HG03095 (cell line): Measurements from ENCODE around the gene SPPL2B.
"Not testable (repeated sequence)": the region's sequence is repeated elsewhere in the genome, so short reads cannot be mapped to it uniquely, and the experiment has no call there.

ENCODE experiments used
- ATAC-seq: cut with Tn5 transposase; IDR thresholded peaks from one replicate; pipeline ENCODE4 v1.9.1; 2021; ENCODE audit warnings: moderate library complexity; ENCODE audit not compliant: unreplicated experiment

SPPL2B gene

DNA sequence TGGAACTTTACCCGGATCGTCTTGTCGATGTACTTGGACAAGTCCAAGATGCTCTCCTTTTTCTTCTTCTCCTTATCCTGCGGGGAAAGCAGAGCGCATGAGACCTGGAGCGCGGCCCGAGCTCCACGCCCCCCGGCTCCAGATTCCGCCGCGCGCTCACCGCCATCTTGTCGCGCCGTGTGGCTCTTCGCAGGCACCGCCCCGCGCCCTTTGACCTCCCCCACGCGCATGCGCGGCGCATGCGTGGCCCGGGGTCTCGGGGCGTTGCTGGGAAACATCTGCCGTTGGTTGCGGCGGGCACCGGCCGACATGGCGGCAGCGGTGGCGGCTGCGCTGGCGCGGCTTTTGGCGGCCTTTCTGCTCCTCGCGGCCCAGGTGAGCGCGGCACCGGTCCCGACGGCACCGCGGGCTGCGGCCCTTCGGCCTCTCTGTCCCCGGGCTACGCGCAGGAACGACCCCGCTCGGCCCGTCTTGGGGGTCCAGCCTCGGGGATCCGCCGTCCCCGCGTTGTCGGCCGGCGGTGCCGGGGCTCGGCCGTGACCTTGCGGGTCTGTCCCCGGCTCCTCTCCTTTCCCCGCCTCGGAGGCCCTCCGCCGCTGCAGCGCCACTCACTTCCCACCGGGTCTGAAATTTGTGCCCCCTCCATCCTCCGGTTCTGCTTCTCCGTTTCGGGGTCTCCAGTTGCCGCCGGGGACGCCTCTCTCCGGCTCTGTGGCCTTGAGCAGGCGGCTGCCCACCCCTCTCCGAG, at the start of gene SPPL2B, which contains the start of gene LSM7:
Gene SPPL2B, plus strand, starts transcription at position 284 of the 748 bp plus-strand sequence. Its CDS starts 26 bp downstream, at position 310.
Gene LSM7, minus strand, starts transcription at position 186 of the 748 bp plus-strand sequence. Its CDS starts 20 bp downstream, at position 166.
- peak; percentile 34 for ATAC-seq

DNA sequence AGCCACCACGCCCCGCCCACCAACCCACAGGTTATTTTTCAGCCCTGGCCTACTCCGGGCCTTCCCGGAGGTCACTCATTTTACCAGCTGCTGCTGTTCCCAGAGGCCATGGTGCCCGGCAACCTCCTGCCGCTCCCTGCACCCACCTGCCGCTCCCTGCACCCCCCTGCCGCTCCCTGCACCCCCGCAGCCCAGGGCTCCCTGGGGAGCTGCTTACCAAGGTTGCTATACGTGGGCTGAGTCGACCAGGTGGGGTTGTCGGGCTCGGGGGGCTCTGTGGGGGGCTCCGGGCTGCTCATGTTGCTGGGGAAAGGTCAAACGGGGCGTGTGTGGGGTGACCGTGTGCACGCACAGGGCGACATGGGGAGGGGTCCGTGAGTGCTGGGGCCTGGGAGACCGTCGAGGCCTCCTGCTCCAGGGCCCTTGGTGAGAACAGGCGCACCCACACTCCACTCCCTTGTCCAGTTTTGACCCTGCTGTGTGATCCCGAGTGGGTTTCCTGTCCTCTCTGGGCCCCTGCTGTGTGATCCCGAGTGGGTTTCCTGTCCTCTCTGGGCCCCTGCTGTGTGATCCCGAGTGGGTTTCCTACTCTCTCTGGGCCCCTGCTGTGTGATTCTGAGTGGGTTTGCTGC, 47.7 kb upstream of the SPPL2B start:
- no peak for ATAC-seq

DNA sequence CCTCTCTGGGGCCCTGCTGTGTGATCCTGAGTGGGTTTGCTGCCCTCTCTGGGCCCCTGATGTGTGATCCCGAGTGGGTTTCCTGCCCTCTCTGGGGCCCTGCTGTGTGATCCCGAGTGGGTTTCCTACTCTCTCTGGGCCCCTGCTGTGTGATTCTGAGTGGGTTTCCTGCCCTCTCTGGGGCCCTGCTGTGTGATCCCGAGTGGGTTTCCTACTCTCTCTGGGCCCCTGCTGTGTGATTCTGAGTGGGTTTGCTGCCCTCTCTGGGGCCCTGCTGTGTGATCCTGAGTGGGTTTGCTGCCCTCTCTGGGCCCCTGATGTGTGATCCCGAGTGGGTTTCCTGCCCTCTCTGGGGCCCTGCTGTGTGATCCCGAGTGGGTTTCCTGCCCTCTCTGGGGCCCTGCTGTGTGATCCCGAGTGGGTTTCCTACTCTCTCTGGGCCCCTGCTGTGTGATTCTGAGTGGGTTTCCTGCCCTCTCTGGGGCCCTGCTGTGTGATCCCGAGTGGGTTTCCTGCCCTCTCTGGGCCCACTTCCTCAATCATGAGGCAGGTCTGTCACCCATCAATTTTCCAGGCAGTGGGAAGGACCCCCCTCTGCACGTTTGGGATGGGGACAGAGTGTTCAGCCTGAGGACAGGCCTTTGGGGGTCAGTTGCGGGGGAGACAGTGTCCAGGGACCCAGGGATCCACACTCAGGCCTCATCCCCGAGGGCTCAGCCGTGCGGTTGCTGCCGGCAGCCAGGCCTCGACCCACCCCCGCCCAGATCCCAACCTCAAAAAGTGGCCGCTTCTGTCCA, 47.0 kb upstream of the SPPL2B start:
- not testable (repeated sequence) for ATAC-seq

DNA sequence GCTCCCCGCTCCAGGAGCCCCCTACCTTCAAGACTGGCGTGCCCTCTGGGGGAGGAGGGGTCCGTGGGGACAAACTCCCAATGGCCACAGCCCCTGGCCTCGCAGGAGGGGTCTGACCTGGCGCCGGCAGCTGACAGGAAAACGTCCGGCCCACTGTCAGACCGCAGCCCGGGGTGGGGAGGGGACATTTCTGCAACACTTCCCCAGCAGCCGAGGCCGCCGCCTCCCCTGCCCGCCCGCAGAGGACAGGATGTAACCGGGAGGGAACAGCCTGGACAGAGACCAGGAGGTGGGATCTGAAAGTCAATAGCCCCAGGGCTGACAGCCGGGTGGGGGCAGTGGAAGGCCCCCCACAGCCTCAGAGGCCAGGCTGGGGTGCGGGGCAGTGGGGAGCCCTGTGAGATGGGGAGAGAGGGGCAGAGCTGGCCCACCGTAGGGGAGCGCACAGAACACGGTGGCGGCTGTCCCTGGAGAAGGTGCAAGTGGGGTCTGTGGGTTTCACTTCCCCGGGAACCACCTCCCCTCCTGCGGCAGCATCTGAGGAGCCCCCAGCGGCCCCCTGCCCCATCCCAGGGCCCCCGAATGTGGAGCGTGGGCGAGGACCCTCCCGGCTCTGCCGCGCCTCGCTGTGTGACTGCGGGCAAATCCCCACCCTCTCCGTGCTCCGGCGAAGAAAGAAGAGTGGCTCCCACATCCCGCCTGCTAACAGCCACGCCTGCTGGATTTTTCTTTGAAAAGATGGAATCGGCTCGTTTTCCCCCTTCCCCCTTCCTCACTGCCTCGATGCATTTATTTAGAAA, 46.2 kb upstream of the SPPL2B start, which contains the start of gene PEAK3:
Gene PEAK3, minus strand, starts transcription at position 114 of the 800 bp plus-strand sequence. CDS start 1,244 bp downstream, outside the sequence.
- no peak for ATAC-seq

DNA sequence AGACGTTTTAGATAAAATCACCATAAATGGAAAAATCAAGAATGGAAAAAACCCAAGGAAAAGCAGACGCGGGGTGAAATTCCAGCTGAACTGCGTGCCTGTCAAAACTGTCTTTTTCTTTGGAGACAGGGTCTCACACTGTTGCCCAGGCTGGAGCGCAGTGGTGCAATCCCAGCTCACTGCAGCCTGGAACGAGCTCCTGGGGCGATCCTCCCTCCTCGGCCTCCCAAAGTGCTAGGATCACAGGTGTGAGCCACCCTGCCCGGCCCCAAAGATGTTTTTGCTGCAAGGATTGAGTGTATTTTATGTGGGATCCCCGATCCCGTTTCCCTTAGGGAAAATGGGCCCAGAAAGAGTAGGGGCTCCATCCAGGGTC, 45.6 kb upstream of the SPPL2B start:
- ATAC-seq = no peak

GRCh38 chr19:2283835-2284507, 44.5 kb upstream of the SPPL2B start:
- no peak for ATAC-seq

DNA sequence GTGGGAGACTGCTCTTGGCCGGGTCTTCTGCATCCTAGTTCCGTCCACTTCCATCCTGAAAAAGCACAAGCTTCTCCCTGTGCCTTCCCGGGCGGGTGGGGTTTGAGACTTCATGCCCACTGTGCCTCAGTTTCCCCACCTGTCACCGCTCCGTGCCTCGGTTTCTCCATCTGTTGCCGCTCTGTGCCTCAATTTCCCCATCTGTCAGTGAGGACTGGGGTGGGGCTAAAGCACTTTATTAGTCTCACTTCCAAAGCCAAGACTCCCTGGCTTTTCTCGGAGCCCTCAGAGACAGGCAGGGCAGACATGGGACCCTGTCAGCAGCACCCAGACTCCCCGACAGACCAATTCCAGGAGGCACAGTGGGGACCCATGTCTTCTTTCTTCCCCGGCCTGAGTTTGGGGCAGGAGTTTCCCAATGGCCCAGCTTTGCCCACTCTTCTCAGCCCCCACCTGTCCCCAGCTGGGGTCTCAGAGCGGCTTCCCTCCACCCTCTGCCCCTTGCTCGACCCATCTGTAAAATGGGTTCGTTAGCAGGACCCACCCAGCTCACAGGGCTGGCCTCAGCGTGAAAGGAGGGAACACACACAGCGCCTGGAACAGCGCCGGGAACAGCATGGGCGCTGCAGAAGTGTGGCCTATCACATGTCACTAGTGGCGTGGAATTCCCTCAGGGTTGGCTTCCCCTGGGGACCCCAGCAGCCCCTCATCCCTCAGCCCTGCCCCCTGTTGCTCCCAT, 41.9 kb upstream of the SPPL2B start:
- no peak for ATAC-seq

GRCh38 chr19:2287585-2288337, 40.7 kb upstream of the SPPL2B start:
- ATAC-seq = no peak

DNA sequence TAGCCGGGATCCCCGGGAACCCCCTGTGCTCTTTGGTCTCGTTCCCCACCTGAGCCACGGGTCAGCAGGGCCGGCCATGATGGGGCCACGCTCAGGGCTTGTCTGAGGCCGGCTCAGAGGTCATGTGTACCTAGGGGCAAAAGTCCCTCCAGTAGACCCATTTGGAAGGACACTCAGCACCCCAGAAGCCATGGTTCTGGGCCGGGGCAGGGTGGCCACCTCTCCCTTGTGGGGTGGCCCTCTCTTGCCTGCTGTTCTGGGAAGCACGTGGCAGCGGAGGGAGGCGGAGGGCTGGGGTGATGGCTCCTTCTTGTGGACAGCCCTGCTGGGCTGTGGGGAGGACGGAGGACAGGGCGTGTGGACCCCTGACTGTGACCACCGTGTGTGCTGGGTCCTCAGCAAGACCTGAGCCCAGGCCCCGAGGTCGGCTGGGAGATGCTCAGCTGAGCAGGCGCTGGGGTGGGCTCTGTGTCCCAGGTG, 40.1 kb upstream of the SPPL2B start:
- ATAC-seq = no peak

GRCh38 chr19:2288818-2289713, 39.4 kb upstream of the SPPL2B start:
- no peak for ATAC-seq

GRCh38 chr19:2289714-2290435, 38.6 kb upstream of the SPPL2B start:
- no peak for ATAC-seq

DNA sequence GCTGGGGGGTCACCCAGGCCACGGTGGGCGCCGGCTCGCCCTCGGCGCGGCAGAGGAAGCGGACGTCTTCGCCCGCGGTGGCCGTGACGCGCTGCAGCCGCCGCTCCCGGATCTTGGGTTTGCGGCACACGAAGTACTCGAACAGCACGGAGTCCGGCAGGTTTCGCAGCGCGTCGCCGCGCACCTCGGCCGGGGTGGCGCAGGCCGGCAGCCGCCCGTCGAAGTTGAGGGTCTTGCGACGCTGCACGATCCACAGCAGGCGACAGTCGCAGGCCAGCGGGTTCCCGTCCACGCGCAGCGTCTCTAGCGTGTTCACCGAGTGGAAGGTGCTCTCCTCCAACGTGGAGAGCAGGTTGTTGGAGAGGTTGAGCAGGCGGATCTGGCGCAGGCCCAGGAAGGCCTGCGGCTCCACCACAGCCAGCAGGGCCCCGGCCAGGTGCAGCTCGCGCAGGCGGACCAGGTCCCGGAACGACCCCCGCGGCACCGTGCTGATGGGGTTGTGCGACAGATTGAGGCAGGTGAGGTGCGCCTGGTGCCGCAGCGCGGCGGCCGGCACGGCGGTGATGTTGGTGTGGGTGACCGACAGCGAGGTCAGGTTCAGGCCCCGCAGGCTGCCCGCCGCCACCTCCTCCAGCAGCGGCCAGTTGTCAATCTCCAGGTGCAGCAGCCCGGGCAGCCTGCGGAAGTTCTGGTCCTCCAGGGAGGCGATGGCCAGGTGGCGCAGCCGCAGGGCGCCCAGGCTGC, 37.9 kb upstream of the SPPL2B start:
- no peak for ATAC-seq

DNA sequence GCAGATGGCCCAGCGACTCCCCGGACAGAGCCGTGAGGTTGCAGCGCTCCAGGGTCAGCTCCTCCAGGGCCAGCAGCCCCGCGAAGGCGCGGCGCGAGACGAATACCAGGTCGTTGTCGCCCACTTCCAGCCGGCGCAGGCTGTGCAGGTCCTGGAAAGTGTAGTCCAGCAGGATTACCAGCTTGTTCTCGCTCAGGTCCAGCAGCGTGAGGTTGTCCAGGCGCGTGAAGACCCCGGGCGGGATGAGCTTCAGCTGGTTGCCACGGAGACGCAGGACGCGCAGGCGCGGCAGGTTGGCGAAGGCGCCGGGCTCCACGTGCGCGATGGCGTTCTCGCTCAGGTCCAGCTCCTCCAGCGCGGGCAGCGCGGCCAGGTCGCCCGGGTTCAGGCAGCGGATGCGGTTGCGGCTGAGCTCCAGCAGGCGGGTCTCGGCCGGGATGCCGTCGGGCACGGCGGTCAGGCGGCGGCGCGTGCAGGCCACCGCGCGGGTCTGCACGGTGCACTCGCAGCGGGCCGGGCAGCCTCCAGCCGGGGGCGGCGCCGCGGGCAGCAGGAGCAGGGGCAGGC, 37.2 kb upstream of the SPPL2B start:
- no peak for ATAC-seq

- ATAC-seq = no peak
These were observed 33.7 kb upstream of the SPPL2B start for GRCh38 chr19:2294687-2295335.

GRCh38 chr19:2296141-2296540, 32.3 kb upstream of the SPPL2B start:
- ATAC-seq = no peak
